Hematopoietic multipotent progenitor cell treated with erythropoietin and hydrocortisone succinate and interleukin-3 and kit ligand, for 6 days (in vitro differentiated cells): ENCODE results near the gene ATP8A2.
"Not testable (repeated sequence)": the region's sequence is repeated elsewhere in the genome, so short reads cannot be mapped to it uniquely, and the experiment has no call there.

ENCODE experiments used
- DNase-seq: peaks from one replicate; pipeline ENCODE4 v3.0.0-alpha.2; 2015

ATP8A2 gene

GRCh38 chr13:25371875-25372283 is at the start of gene ATP8A2:
TSS of gene ATP8A2 (plus strand) at chr13:25371974. CDS start at chr13:25372213, 239 bp downstream.
- no peak for DNase-seq

GRCh38 chr13:25324100-25324499 is 47.7 kb upstream of the ATP8A2 start:
- no peak for DNase-seq

DNA sequence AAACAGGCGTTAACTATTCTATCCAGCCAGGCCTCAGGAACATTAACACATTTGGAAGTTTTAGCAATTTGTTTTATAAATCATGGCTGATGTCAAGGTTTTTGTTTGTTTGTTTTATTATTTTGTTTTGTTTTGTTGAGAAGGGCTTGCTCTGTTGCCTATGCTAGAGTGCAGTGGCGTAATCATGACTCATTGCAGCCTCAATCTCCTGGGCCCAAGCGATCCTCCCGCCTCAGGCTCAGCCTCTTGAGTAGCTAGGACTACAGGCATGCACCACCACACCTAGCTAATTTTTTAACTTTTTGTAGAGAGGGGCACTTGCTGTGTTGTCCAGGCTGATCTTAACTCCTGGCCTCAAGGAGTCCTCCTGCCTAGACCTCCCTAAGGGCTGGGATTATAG is 42.1 kb upstream of the ATP8A2 start:
- DNase-seq = no peak

DNA sequence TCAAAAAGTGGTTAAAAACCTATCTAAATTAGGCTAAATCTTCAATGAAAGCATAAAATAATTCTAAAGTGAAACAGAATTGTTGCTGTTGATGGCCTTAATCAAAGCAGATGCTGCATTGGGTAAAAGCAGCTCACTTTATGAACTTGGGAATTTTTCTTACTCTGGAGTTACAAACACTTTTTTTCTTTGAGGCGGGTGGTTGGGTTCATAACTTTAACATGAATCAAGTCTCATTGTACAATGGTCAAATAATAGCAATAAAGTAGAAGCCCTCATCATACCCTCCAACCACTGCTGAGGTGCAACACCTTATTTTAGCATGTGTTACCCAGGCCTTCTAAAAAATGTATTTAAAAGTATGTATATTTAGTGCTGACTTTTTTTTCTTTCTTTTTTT is 41.2 kb upstream of the ATP8A2 start:
- no peak for DNase-seq

- DNase-seq = no peak
Measured at GRCh38 chr13:25335856-25336255, 35.9 kb upstream of the ATP8A2 start.

GRCh38 chr13:25345576-25345975 is 26.2 kb upstream of the ATP8A2 start:
- no peak for DNase-seq

- no peak for DNase-seq
Measured at GRCh38 chr13:25347151-25347550, 24.6 kb upstream of the ATP8A2 start.

DNA sequence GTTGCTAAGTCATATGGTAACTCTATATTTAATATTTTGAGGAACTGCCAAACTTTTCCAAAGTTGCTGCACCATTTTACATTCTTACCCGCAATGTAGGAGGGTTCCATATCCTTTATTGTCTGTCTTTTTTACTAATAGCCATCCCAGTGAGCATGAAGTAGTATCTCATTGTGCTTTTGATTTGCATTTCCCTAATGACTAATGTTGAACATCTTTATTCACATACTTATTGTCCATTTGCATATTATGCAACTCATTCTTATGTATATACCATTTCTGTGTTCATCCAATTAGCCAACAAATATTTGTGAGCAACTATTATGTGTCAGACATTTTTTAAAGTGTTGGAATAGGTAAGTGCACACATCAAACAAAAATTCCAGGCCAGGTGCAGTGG is 20.4 kb upstream of the ATP8A2 start:
- DNase-seq = no peak

GRCh38 chr13:25352230-25352629 is 19.5 kb upstream of the ATP8A2 start:
- peak; percentile 81 for DNase-seq

DNA sequence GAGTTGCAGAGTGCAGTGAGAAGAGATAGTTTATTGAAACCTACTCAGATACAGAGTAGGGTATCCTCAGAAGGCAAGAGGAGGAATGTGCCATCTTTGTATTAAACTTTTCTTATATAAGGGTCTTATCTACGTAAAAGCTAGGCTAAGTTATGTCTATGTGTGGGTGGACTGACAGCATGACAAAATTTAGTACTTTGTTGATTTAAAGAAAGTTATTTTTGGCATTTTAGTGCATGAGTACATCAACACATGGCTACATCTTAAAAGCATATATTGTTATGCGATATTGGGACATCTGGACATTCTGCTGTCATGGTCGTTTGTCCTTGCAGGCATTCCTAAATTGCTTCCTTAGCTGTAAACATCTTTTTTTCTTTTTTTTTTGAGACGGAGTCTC is 19.0 kb upstream of the ATP8A2 start:
- no peak for DNase-seq

DNA sequence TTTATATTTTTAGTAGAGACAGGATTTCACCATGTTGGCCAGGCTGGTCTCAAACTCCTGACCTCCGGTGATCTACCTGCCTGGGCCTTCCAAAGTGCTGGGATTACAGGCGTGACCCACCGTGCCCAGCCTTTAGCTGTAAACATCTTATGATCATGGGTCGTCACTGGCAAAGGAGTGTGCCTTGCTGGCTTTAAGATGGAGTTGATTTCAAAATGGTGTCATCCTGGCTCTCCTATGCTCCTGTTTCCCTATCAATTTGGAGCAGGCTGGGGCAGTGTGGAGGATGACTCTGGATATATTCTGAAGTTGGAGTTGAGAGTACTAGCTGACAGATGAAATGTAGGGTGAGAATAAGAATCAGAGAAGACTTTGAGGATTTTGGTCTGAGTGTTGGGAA is 18.4 kb upstream of the ATP8A2 start:
- no peak for DNase-seq

- no peak for DNase-seq
Measured at GRCh38 chr13:25354377-25354776, 17.4 kb upstream of the ATP8A2 start.

DNA sequence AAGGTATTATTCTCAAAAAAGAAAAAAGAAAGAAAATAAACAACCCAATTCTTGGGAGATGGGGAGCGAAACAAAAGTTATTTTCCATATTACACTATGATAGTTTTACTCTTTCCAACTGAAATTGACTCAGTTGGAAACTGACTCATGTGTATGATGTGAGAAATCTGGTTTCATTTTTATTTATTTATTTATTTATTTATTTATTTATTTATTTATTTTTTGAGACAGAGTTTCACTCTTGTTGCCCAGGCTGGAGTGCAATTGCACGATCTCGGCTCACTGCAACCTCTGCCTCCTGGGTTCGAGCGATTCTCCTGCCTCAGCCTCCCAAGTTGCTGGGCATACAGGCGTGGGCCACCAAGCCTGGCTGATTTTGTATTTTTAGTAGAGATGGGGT is 11.3 kb upstream of the ATP8A2 start:
- not testable (repeated sequence) for DNase-seq

GRCh38 chr13:25365720-25366235 is 6.0 kb upstream of the ATP8A2 start:
- no peak for DNase-seq

- no peak for DNase-seq
Measured at GRCh38 chr13:25371158-25371874, 458 bp upstream of the ATP8A2 start.

DNA sequence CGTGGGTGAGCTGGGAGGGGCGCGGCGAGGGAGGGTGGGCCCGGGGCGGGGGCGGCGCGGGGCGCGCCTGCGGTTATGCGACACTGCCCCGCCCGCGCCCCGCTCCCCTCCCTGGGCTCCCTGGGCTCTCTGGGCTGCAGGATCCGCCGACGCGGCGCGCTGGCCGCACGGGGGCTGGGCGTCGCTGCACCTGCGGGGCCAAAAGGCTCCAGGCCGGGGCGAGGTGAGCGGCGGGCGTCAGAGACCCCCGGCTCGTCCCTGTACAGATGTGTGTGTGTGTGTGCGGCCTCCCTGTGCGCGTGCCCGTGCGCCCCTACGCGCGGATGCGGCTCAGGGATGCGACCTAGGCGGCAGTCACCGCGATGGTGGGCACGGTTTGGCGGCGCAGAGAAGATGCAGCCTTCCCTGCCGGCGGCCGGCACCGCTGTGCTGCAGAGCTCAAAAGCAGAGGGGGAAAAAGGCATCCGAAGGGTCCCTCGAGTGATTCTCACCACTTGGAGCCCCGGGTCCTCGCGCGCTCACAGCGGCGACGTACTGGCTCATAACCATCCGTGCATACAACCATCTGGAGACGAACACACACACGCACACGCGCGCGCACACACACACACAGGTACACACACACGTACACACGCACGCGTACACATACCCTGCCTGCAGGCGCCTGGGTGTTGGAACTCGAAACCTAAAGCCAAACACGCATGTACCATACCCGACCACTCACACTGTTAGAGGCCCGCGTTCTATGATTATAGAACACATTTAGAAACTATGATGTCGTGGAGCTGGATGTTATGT is 709 bp downstream of the ATP8A2 start:
- no peak for DNase-seq

DNA sequence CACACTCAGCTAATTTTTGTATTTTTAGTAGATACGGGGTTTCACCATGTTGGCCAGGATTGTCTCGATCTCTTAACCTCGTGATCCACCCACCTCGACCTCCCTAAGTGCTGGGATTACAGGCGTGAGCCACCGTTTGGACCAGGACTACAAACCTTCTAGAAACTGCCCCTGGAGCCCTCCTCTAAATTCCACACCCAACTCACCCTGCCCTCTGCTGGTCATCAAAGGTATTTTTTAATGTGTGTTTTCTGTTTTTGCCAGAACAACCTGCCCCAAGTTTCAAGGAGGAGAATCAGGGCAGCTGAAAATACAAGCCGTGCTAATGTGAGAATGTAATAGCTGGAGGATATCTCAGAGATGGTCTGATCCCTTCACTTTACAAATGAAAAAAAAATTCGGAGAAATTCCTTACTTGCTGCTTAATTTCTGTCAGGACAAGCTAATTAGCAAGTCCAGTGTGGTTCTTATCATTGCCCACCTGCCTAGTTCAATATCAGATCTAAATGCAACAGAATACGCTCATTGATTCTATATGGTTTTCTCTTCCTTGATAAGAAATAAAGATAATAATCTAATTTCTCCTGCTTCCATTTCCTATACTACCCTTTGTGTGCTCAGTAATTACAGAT is 4.1 kb downstream of the ATP8A2 start:
- peak; percentile 82 for DNase-seq

DNA sequence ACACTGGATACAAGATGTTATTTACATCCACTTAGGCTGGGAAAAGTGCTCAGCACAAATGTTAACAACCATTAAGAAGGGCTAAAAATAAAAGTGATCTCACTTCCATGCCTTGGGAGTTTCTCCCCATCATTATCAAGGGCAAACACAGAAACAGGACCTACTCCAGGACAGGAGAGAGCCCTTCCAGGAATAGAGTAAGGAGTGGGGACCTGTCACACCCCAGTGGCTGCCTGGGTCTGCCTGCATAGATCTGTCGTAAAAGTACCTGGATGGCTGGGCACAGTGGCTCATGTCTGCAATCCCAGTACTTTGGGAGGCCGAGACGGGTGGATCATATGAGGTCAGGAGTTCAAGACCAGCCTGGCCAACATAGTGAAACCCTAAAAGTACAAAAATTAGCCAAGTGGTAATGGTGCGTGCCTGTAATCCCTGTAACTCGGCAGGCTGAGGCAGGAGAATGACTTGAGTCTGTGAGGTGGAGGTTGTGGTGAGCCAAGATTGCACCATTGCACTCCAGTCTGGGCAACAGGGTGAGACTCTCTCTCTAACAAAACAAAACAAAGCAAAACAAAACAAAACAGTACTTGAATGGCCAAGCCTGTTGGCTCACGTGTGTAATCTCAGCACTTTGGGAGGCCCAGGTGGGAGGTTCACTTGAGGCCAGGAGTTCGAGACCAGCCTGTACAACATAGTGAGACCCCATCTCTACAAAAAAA is 5.6 kb downstream of the ATP8A2 start:
- no peak for DNase-seq

- DNase-seq = no peak
Measured at GRCh38 chr13:25378528-25378927, 6.8 kb downstream of the ATP8A2 start.

GRCh38 chr13:25379011-25379410 is 7.2 kb downstream of the ATP8A2 start:
- DNase-seq = no peak

DNA sequence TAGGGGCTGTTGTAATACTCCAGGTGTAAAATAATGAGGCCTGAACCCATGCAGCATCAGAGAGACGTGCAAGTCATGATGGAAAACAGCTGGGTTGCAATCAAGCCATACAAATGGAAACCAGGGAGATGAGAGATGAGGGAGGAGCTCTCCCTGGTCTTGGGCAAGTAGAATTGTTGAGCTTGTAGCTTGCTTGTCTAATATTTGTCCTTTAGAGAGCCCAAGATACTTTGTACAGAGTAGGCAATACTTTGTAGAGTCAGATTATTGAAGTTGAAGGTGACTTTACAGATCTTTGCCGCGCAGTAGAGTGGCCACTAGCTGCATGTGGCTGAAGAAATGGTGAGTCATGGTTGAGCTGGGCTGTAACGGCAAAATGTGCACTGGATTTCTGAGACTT is 8.3 kb downstream of the ATP8A2 start:
- peak; percentile 48 for DNase-seq

DNA sequence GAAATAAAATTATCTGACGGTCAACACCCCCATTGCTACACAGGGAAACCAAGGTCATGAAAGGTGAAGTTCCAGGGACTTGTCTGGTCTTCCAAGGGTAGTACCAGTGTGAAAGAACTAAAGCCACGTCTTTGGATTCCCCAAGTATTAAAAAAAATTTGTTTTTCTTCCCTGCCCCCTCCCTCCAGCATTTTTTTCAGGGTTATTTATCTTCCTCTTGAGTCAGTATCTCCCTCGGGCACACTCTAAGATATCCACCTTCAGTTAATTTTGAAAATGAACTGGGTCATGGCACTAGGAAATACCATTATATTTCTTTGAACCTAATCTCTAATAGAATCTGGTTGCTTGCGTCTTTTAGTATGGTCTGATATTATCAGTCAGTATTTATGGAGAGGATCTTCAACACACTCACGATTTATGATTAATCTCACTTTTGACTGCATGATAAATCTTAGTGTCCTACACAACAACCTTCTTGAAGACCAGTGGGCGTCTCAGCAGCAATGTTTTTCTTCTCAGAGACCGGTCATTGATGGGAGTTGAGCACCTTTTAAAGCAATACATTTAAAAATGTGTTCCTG is 9.1 kb downstream of the ATP8A2 start:
- DNase-seq = peak; percentile 23
